ENCODE data around the gene PCA3.

DNA sequence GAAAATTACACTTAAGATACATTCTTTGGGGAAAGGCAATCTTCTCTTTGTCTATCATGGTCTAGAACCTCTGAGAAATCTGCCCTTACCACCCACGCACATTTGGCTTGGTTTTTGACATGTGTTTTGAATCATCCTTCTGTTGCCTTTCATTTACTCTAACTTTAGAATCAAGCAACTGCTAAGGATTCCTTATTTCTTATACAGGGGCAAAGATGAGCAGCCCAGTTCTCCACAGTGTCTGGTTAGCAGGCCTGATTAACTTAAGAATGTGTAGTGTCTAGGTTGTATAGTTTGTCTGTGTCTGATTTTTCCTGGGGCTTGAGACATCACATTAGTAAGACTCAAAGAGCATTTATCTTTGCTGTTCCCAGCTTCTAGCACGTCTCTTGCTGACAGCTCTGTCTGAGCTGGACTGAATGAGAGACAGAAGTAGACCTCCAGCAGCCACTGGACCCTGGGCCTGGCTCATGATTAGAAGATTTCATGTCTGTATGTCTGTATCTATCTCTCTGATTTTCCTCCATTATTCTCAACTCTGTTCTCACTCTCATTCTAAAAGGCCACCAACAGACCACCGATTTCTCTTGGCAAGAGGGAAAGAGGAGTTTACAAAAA is 31.8 kb upstream of the PCA3 start:
- TF ChIP-seq, protein P1, sequence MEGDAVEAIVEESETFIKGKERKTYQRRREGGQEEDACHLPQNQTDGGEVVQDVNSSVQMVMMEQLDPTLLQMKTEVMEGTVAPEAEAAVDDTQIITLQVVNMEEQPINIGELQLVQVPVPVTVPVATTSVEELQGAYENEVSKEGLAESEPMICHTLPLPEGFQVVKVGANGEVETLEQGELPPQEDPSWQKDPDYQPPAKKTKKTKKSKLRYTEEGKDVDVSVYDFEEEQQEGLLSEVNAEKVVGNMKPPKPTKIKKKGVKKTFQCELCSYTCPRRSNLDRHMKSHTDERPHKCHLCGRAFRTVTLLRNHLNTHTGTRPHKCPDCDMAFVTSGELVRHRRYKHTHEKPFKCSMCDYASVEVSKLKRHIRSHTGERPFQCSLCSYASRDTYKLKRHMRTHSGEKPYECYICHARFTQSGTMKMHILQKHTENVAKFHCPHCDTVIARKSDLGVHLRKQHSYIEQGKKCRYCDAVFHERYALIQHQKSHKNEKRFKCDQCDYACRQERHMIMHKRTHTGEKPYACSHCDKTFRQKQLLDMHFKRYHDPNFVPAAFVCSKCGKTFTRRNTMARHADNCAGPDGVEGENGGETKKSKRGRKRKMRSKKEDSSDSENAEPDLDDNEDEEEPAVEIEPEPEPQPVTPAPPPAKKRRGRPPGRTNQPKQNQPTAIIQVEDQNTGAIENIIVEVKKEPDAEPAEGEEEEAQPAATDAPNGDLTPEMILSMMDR (IDR thresholded peaks at IDR 0.05), result no peak
- TF ChIP-seq POLR2A (IDR thresholded peaks at IDR 0.05), result no peak
